ENCODE data around the gene GPR141.

- TF ChIP-seq BRD4 (CRISPR knock-in tag; IDR thresholded peaks at IDR 0.05) (no peak), CTCF (CRISPR knock-in tag; IDR thresholded peaks at IDR 0.05) (no peak)
Measured at GRCh38 chr7:37659971-37660565, 23.5 kb upstream of the GPR141 start.
